ENCODE measurements around the gene KLHL30. TPM values are rescaled to one million over a fixed set of nuclear protein-coding genes. Genes with fewer than 3 reads are reported as not detected.

KLHL30 gene
- total RNA-seq, 1 experiment from 2014 or later, result 0.61 TPM

DNA sequence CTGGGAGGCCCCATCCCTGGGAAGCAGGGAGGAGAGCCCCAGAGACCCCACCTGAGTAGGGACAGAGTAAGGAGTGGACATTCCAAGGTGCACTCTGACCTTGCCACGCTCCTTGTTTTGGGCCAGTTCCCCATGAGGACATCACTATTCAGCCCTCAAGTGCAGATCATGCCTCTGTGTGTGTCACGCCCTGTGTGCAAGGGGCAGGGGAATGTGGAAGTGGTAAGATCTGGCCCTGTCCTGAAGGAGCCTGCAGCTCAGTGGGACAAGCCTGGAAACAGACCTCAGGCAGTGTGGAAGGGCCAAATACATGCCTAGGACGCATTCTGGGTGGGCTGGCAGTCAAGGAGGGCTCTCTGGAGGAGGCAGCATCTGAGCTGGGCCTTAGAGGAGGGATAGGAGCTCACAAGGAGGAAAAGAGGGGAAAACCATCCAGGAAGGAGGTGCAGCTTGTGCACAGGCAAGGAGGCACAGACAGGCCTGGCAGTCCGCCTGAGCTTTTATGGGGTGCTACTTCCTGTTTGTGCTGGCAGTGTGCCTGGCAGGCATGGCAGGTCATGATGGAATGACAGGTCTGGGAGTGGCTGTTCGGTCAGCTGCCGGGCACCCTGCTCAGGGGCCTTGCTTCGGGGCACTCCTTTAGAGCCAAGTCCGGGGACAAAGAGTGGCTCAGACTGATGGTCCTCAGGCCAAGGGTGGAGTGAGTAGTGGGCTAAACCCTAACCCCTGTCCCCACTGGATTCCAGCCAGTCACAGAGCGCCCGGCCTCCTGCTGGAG lies 3.3 kb downstream of the KLHL30 start:
- no peaks in the 10 kb centered on the region for H3K9me2 ChIP-seq (ENCODE audit: insufficient read depth)
- DNase-seq (ENCODE audit: low read depth, low spot score) (peak; percentile 47), ATAC-seq (peak; percentile 28)
- peaks cover 48 to 82% of the 10 kb centered on the region in 2 experiments for H3K4me1 ChIP-seq (ENCODE audit: control insufficient read depth in 1 of 2, insufficient read depth in 2 of 2, low read length in 2 of 2)
- peak overlapping the region; percentile 26; the same call in 1 of the 2 replicates for H3K9ac ChIP-seq (ENCODE audit: low read length)
- H3K27me3 ChIP-seq (ENCODE audit: insufficient read depth, low read length), result no peaks in the 10 kb centered on the region
- H2AFZ ChIP-seq (ENCODE audit: low read depth, low read length, poor library complexity, severe bottlenecking), result no peak overlapping the region
- peak overlapping the region; percentile 50 for H3K27ac ChIP-seq (ENCODE audit: low read depth, low read length)
- H3K4me2 ChIP-seq (ENCODE audit: low read length), result peak overlapping the region; percentile 76
- no peaks in the 10 kb centered on the region for H4K20me1 ChIP-seq (ENCODE audit: insufficient read depth)
- H3K79me2 ChIP-seq (ENCODE audit: insufficient read depth, low read length), result no peaks in the 10 kb centered on the region
- H3K4me3 ChIP-seq (replicated peaks in 1 of 2; ENCODE audit: low read depth in 1 of 2, low read length in 2 of 2), result no peak overlapping the region
- no peaks in the 10 kb centered on the region for H3K36me3 ChIP-seq (ENCODE audit: control insufficient read depth in 1 of 2, insufficient read depth in 2 of 2, low read length in 2 of 2)
- BruUV-seq (replicated peaks), result no TSS peak
- ChIA-PET CTCF (interaction anchor here (1.5 kb wide), 1 partner anchor 11 kb away, joined by 4 read pairs; no protein-coding TSS in a partner anchor), POLR2A (interaction anchor here (0.6 kb wide), 1 partner anchor 33 kb away, joined by 6 read pairs; no protein-coding TSS in a partner anchor), RAD21 (ENCODE audit: low non-redundant PET in 1 of 2, low total read pairs in 2 of 2, uncharacterized antibody in 2 of 2, unreplicated experiment in 2 of 2) (interaction anchor here in 1 of 2 experiments (0.7 kb wide), 1 partner anchor 219 kb away, joined by 3 read pairs; no protein-coding TSS in a partner anchor)
- intact Hi-C loops (cut with micrococcal nuclease), result no loop called here
- no peaks in the 10 kb centered on the region for H3K9me3 ChIP-seq (ENCODE audit: control insufficient read depth in 1 of 2, insufficient read depth in 1 of 2, low read depth in 1 of 2, low read length in 2 of 2)
- TF ChIP-seq SIN3A (IDR thresholded peaks at IDR 0.05; ENCODE audit: low read depth) (no peak), POLR2AphosphoS5 (IDR thresholded peaks at IDR 0.05; ENCODE audit: low read depth, low read length) (peak; percentile 59), TCF7L2 (IDR thresholded peaks at IDR 0.05; ENCODE audit: borderline replicate concordance, extremely low read depth, insufficient read depth, insufficient read length) (no peak)

GRCh38 chr2:238142382-238143205 lies 4.1 kb downstream of the KLHL30 start:
- 0 out of 2 replicates have a peak overlapping the region, but pooled peaks have one; percentile 26 for H3K9ac ChIP-seq (ENCODE audit: low read length)
- intact Hi-C loops (cut with micrococcal nuclease), result no loop called here
- no peaks in the 10 kb centered on the region for H3K27me3 ChIP-seq (ENCODE audit: insufficient read depth, low read length)
- no peaks in the 10 kb centered on the region for H3K79me2 ChIP-seq (ENCODE audit: insufficient read depth, low read length)
- no peaks in the 10 kb centered on the region for H3K36me3 ChIP-seq (ENCODE audit: control insufficient read depth in 1 of 2, insufficient read depth in 2 of 2, low read length in 2 of 2)
- TF ChIP-seq ZNF274 (IDR thresholded peaks at IDR 0.05; ENCODE audit: low read depth, low read length) (no peak), ELF1 (IDR thresholded peaks at IDR 0.05; ENCODE audit: borderline replicate concordance, low read depth) (no peak), POLR2A (IDR thresholded peaks at IDR 0.05; ENCODE audit: borderline replicate concordance, extremely low read depth, insufficient read depth, insufficient read length) (no peak), MAX (IDR thresholded peaks at IDR 0.05) (no peak), YY1 (IDR thresholded peaks at IDR 0.05; ENCODE audit: extremely low read depth, insufficient replicate concordance, low read depth, low read length) (no peak), EGR1 (IDR thresholded peaks at IDR 0.05; ENCODE audit: low read depth) (no peak), ZFX (IDR thresholded peaks at IDR 0.05) (no peak)
- no peaks in the 10 kb centered on the region for H3K9me3 ChIP-seq (ENCODE audit: control insufficient read depth in 1 of 2, insufficient read depth in 1 of 2, low read depth in 1 of 2, low read length in 2 of 2)
- no peak overlapping the region for H3K4me3 ChIP-seq (replicated peaks in 1 of 2; ENCODE audit: low read depth in 1 of 2, low read length in 2 of 2)
- H3K4me2 ChIP-seq (ENCODE audit: low read length), result peak overlapping the region; percentile 76
- H4K20me1 ChIP-seq (ENCODE audit: insufficient read depth), result no peaks in the 10 kb centered on the region
- ChIA-PET POLR2A (interaction anchor here (0.6 kb wide), 1 partner anchor 34 kb away, joined by 6 read pairs; no protein-coding TSS in a partner anchor), RAD21 (ENCODE audit: low non-redundant PET in 1 of 2, low total read pairs in 2 of 2, uncharacterized antibody in 2 of 2, unreplicated experiment in 2 of 2) (no interaction called here), CTCF (interaction anchor here (1.5 kb wide), 1 partner anchor 10 kb away, joined by 4 read pairs; no protein-coding TSS in a partner anchor)
- DNase-seq (ENCODE audit: low read depth, low spot score) (no peak), ATAC-seq (no peak)
- BruUV-seq (replicated peaks), result no TSS peak
- no peak overlapping the region for H2AFZ ChIP-seq (ENCODE audit: low read depth, low read length, poor library complexity, severe bottlenecking)
- peaks cover 53 to 87% of the 10 kb centered on the region in 2 experiments for H3K4me1 ChIP-seq (ENCODE audit: control insufficient read depth in 1 of 2, insufficient read depth in 2 of 2, low read length in 2 of 2)
- H3K27ac ChIP-seq (ENCODE audit: low read depth, low read length), result peak overlapping the region; percentile 6; the same call in 1 of the 2 replicates
- H3K9me2 ChIP-seq (ENCODE audit: insufficient read depth), result no peaks in the 10 kb centered on the region
